K562 (cell line): ENCODE measurements around the gene SRF. TPM values are rescaled to one million over a fixed set of nuclear protein-coding genes. Genes with fewer than 3 reads are reported as not detected.

Experiments
- CREB1 ChIP-seq, 2 experiments: sonication (generic) in 1 of 2; formaldehyde crosslinking in 1 of 2; IDR thresholded peaks; 2 replicates each; pipeline versions ENCODE4 v1.6.1 to v1.8.0; 2012 to 2022; ENCODE audit warnings: inconsistent platforms in 1 of 2, mild to moderate bottlenecking in 1 of 2, missing genetic modification reagents in 1 of 2, moderate library complexity in 1 of 2
- ESRRA ChIP-seq: fragments of 450-650 bp; IDR thresholded peaks from 2 replicates; pipeline ENCODE4 v1.6.1; 2014; ENCODE audit warnings: low read depth, mild to moderate bottlenecking, moderate library complexity, borderline replicate concordance
- L3MBTL2 ChIP-seq: fragments of 450-650 bp; IDR thresholded peaks from 2 replicates; pipeline ENCODE4 v1.6.1; 2016; ENCODE audit warnings: mild to moderate bottlenecking, moderate library complexity
- MBD1 ChIP-seq: fragments of 250-450 bp; sonication (Bioruptor Pico); IDR thresholded peaks from 2 replicates; pipeline ENCODE4 v1.8.0; 2022; ENCODE audit warnings: inconsistent platforms
- MCM7 ChIP-seq, 2 experiments: fragments of 450-650 bp; IDR thresholded peaks; 2 replicates each; pipeline ENCODE4 v1.6.1; 2016 to 2018
- MYC ChIP-seq, 2 experiments: fragments of 250-450 bp in 1 of 2; sonication (Bioruptor Pico) in 1 of 2; IDR thresholded peaks; 2 replicates each; pipeline versions ENCODE4 v1.5.1 to v1.6.1; 2012 to 2021; ENCODE audit warnings: low read depth in 2 of 2, borderline replicate concordance in 1 of 2, improper control_type of control experiment in 1 of 2, low read length in 1 of 2, mild to moderate bottlenecking in 1 of 2, moderate library complexity in 1 of 2
- SNRNP70 ChIP-seq: fragments of 200-400 bp; formaldehyde crosslinking; optimal IDR thresholded peaks from 2 replicates; pipeline ENCODE3; 2017; ENCODE audit warnings: low read depth, low read length
- TCF3 ChIP-seq: sonication (generic); formaldehyde crosslinking; IDR thresholded peaks from 2 replicates; pipeline ENCODE4 v1.4.0; 2020; ENCODE audit warnings: mild to moderate bottlenecking, missing genetic modification reagents
- VEZF1 ChIP-seq: fragments of 200-800 bp; sonication (Bioruptor generic); IDR thresholded peaks from 2 replicates; pipeline ENCODE4 v1.6.1; 2017; ENCODE audit warnings: missing genetic modification characterization, missing compliant biosample characterization
- ZEB2 ChIP-seq: fragments of 450-650 bp; IDR thresholded peaks from 2 replicates; pipeline ENCODE4 v1.6.1; 2016
- ZFPM2 ChIP-seq: fragments of 250-450 bp; sonication (Bioruptor Pico); IDR thresholded peaks from 2 replicates; pipeline ENCODE4 v1.5.1; 2022; ENCODE audit warnings: mild to moderate bottlenecking
- ZNF146 ChIP-seq: IDR thresholded peaks from one replicate; pipeline ENCODE4 v1.6.1; 2018; ENCODE audit warnings: missing compliant biosample characterization; ENCODE audit not compliant: unreplicated experiment
- polyA plus RNA-seq, 8 experiments: library from polyadenylated mRNA; depleted of rRNA in 4 of 8; stranded (reverse) in 5 of 8; unstranded in 3 of 8; fragments of >200 nt; fragmentation: Nextera tagmentation in 2 of 8; fragmentation: Illumina TruSeq in 1 of 8; extraction: Ambion mirVana in 2 of 8; extraction: Trizol in 1 of 8; gene quantifications; 2 replicates each; pipeline versions ENCODE4 v1.2.1 to v1.2.3, GENCODE V29; 2011 to 2014; ENCODE audit warnings: inconsistent platforms in 1 of 8, missing spikeins in 1 of 8
- total RNA-seq, 7 experiments: library from RNA; depleted of rRNA in 6 of 7; stranded (reverse); fragments of >200 nt in 6 of 7; fragmentation: Illumina TruSeq in 2 of 7; extraction: Trizol in 2 of 7; gene quantifications; 2 replicates each; pipeline versions ENCODE4 v1.2.1 to v1.2.3, GENCODE V29; 2011 to 2021; ENCODE audit warnings: low replicate concordance in 1 of 7
- TF ChIP-seq, protein P1 (sequence below): fragments of 450-650 bp; IDR thresholded peaks from 2 replicates; pipeline ENCODE4 v1.7.1; 2018; ENCODE audit warnings: mild to moderate bottlenecking, low read depth; ENCODE audit not compliant: partially characterized antibody
- TF ChIP-seq, protein P2 (sequence below): fragments of 200-800 bp; sonication (Bioruptor generic); IDR thresholded peaks from 2 replicates; pipeline ENCODE4 v1.6.1; 2017; ENCODE audit warnings: missing genetic modification characterization, missing compliant biosample characterization

SRF gene
- total and polyA plus RNA-seq, 9 of the 15 experiments (the other 6 are each of a cell fraction or from before 2014, with no cell fraction given), result 2.5 to 37.0 (median 24.6) TPM

- no peak for TF ChIP-seq CREB1 (IDR thresholded peaks at IDR 0.05)
- TF ChIP-seq CREB1 (CRISPR knock-in tag; IDR thresholded peaks at IDR 0.05), result 0 out of 2 replicates have a peak, but pooled peaks have one; percentile 47
- TF ChIP-seq, protein P1, sequence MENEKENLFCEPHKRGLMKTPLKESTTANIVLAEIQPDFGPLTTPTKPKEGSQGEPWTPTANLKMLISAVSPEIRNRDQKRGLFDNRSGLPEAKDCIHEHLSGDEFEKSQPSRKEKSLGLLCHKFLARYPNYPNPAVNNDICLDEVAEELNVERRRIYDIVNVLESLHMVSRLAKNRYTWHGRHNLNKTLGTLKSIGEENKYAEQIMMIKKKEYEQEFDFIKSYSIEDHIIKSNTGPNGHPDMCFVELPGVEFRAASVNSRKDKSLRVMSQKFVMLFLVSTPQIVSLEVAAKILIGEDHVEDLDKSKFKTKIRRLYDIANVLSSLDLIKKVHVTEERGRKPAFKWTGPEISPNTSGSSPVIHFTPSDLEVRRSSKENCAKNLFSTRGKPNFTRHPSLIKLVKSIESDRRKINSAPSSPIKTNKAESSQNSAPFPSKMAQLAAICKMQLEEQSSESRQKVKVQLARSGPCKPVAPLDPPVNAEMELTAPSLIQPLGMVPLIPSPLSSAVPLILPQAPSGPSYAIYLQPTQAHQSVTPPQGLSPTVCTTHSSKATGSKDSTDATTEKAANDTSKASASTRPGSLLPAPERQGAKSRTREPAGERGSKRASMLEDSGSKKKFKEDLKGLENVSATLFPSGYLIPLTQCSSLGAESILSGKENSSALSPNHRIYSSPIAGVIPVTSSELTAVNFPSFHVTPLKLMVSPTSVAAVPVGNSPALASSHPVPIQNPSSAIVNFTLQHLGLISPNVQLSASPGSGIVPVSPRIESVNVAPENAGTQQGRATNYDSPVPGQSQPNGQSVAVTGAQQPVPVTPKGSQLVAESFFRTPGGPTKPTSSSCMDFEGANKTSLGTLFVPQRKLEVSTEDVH, result peak; percentile 18
- peak; percentile 54 for TF ChIP-seq L3MBTL2
- no peak for TF ChIP-seq SNRNP70
- peak; percentile 60; the same call in 1 of the 2 replicates for TF ChIP-seq VEZF1 (CRISPR knock-in tag)
- TF ChIP-seq MYC (IDR thresholded peaks at IDR 0.05; ENCODE audit: low read depth, low read length), result peak; percentile 43; the same call in 1 of the 2 replicates
- TF ChIP-seq MYC (CRISPR knock-in tag; IDR thresholded peaks at IDR 0.05; ENCODE audit: borderline replicate concordance, low read depth), result no peak
- TF ChIP-seq, protein P2, sequence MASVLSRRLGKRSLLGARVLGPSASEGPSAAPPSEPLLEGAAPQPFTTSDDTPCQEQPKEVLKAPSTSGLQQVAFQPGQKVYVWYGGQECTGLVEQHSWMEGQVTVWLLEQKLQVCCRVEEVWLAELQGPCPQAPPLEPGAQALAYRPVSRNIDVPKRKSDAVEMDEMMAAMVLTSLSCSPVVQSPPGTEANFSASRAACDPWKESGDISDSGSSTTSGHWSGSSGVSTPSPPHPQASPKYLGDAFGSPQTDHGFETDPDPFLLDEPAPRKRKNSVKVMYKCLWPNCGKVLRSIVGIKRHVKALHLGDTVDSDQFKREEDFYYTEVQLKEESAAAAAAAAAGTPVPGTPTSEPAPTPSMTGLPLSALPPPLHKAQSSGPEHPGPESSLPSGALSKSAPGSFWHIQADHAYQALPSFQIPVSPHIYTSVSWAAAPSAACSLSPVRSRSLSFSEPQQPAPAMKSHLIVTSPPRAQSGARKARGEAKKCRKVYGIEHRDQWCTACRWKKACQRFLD (CRISPR knock-in tag), result no peak
- TF ChIP-seq MCM7 (IDR thresholded peaks at IDR 0.05), result no peak
- no peak for TF ChIP-seq ZFPM2 (CRISPR knock-in tag)
- no peak for TF ChIP-seq ZEB2
- TF ChIP-seq MBD1 (CRISPR knock-in tag), result no peak
- no peak for TF ChIP-seq ZNF146 (CRISPR knock-in tag)
- TF ChIP-seq TCF3, result 0 out of 2 replicates have a peak, but pooled peaks have one; percentile 33
- TF ChIP-seq ESRRA, result peak; percentile 59
Measured at GRCh38 chr6:43143235-43144128, 27.6 kb upstream of the SRF start (continued).
